GM19463 (cell line): ENCODE results near the gene RNF175.

Experiments
- ATAC-seq: cut with Tn5 transposase; IDR thresholded peaks from one replicate; pipeline ENCODE4 v1.9.1; 2021; ENCODE audit warnings: mild to moderate bottlenecking, moderate library complexity; ENCODE audit not compliant: unreplicated experiment

Gene RNF175

DNA sequence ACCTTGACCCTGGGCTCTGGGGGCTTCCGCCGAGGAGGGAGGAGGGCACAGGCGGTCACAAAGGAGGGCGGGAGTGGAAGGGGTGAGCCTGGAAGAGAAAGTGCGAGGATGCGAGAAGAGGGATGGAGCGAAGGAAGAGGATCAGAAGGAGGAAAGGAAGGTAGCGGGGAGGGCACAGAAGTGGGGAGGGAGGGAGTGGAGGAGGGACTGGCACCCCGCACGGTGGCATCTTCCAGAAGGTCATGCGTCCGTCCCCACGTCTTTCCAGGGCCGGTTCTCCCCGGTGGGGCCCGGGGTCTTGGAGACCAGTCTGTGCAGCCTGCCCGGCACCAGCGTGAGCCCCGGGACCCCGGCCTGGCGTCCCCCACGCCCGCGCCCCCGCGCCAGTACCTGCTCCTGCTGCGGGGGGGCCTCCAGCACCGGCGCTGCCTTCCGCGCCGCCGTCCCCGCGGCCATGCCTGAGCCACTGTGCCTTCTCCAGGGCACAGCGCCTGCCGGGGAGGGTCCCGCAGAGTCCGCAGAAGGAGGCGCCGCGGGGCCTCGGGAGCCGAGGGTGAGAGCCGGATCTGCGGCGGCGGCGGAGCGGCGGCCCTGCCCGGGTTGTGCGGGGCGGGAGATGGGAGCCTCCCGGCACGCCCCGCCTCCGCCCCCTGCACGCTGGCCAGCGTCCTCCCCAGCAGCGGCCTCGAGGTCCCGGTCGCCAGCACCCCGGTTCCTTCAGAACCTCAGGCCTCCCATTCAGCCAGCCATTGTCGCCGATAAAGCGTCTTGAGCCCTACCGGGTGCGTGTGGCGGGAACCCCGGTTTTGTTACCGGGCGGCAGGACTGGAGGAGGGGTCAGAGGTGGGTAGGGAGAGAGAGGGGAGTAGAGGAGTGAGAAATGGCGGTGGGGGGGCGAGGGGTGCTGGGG, at the start of gene RNF175:
RNF175 (minus strand) TSS at position 618 of the 910 bp plus-strand sequence; CDS start at position 456, 162 bp downstream.
- no peak for ATAC-seq

DNA sequence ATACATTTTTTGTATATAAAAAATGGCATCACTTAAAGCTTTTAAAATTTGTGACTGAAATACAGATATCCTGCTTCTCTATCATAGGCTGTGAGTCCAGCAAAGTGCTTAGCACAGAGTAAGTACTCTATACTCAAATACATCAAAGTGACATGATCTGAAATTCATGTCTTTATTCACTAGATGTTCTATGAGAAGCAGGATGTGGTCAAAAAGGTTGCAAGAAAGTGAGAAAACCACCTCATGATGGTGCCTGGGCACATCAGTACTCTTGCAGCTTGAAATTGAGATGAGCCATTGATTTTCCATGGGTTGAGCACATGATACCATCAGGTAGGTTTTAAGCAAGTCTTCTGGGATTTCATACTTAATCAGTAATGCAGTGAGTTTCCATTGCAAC, 49.5 kb upstream of the RNF175 start:
- ATAC-seq, result peak; percentile 54

DNA sequence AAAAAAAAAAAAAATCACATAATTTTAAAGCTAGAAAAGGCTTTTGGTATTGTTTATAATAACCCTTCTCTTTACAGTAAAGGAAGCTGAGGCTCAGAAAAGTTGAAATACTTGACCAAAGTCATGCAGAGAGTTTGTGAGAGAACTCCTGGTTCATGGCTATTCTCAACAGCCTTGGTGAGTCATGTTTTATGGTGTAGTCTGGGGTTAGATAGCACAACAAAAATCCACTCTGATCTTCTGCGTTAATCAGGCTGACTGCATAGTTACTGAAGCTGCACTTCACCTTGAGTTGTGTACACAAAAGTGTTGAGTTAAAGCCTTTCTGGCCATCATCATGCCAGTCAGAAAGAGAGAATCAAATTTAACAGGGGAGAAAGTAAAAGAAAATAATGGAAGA, 48.4 kb upstream of the RNF175 start:
- ATAC-seq, result no peak

DNA sequence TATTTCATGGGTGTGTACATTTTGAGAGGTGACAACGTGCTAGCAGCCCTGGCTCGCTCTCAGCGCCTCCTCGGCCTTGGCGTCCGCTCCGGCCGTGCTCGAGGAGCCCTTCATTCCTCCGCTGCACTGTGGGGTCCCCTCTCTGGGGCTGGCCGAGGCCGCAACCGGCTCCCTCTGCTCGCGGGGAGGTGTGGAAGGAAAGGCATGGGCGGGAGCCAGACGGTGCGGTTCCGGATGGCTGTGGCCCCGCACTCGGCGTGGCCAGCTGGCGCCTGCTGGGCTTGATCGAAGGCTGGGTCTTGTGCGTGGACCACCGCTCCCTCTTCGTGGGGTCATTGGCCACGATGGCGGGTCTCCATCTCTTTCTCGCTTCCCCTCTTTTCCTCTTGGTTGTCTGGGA, 46.2 kb upstream of the RNF175 start:
- ATAC-seq, result no peak

DNA sequence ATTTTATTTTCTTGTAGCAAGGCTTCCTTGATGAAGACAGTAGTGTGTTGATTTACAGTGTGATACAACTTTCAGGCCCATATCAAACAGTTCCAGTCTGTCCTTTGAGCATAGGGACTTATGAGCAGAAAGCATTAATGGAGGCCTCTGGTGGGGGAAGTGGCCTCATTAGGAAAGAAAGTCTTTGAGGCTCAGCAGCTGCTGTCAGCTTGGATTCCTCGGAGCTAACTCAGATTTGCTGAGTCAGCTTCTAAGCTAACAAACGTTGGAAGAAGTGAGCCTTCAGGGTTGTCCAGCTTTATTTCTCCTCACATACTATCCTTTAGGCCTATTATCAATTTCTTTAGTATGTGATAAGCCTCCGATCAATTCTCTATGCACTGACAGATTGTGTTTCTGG, 44.9 kb upstream of the RNF175 start:
- no peak for ATAC-seq

DNA sequence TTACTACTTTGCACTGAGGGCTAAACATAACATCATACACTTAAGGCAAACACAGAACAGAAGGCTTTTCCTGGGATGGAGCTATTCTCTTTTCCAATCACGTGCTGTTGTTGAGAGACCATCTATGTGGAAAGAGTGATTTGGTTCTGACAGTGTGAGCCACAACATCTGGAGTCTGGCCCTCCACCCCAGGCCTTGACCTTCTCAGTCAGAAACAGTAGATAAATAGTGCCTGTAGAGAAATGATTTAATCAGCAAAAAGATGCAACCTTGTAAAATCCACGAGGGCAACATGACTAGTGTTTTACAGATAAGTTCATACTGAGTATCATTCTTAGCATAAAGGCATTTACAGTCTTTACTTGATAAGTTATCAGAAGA, 39.9 kb upstream of the RNF175 start:
- ATAC-seq, result no peak

DNA sequence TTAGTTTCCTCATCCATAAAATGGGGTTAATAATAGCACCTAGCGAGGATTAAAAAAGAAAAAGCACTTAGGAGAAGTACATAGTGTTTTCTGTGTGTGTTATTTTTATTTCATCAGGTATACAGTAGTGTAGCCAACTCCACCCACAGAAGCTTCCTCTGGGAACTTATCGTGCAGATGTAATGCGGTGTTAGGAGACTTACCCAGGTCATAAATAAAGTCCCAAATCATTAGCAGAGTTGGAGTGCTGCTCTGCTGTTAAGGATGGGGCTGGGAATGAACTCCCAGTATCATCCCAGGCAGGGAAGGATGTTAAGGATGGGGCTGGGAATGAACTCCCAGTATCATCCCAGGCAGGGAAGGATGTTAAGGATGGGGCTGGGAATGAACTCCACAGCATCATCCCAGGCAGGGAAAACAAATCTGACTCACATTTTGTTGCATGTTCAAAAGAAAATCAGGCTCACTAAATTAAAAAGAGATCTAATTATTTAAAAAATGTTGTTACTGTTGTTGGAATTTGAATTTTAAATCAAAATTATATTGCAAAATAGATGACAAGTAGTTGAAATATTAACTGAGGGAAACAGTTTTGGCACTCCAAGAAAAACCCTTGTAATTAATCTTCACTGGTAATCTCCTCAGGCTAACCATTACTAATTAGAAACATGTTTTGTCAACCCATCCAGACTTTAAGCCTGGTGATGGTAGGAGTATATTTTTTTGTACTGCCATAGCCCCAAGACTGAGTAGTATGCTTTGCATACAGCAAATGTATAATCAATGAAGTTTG, 39.3 kb upstream of the RNF175 start:
- no peak for ATAC-seq

DNA sequence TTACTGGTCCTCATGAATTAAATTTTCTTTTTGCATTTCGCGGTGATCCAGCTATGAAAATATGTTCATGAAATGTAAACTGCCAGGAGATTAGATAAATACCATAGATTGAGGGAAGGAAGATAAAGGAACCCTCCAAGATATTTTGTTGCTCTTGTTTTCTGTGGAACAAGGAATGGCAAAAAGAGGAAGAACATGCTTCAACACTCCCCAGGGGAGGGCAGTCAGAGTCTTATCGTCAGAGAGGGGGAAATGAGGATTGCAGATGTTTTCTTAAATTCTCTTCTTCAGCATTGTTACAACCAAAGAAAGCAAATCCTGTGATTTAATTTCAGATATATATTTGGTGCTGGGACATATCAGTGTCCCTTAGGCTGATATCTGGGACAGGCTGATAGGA, 38.6 kb upstream of the RNF175 start:
- no peak for ATAC-seq

DNA sequence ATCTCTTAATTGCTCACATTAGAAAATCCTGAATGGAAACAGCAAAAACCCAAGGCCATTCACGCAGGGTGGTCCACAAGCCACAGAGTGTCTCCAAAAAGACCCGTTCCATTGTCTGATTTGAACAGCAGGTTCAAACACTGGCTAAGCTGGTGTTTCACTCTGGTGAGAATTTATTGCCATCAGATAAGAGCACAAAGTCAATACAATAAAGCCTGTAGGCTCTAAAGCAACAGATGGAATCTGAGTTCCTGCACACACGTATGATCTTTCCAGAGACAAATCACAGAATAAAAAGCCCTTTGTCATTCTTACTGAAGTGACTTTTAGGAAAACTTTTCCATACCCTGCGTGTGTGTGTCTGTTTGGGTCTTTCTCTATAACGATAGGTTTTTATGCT, 34.2 kb upstream of the RNF175 start:
- no peak for ATAC-seq

DNA sequence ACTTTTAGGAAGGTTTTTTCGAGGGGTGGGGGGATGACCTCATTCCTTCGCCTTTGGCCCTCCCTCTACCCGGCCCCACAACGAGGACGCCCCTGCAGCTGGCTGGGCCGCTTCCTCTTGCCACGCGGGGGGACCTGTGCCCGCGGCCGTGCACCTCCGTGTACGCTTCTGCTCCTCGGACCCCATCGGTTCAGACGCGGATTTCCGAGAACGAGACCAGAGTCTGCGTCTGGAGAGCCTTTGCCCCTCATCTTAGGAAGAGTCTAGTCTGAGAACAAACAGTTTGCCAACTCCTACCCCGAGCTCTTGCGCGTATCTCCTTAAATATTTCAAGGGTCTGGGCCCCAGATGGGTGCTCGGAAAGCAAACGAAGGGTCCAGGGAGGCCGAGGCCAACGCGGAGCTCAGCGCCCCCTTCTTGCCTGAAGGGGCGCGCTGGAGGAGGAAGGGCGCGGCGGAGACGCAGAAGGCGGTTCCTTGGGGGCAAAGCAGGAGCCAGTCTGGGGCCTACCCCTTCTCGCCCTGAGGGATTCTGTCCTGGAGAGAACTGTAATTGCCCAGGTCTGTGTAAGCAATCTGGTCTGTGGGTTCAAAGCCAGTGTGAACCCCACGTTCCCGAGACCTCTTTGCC, 32.9 kb upstream of the RNF175 start:
- ATAC-seq, result no peak

DNA sequence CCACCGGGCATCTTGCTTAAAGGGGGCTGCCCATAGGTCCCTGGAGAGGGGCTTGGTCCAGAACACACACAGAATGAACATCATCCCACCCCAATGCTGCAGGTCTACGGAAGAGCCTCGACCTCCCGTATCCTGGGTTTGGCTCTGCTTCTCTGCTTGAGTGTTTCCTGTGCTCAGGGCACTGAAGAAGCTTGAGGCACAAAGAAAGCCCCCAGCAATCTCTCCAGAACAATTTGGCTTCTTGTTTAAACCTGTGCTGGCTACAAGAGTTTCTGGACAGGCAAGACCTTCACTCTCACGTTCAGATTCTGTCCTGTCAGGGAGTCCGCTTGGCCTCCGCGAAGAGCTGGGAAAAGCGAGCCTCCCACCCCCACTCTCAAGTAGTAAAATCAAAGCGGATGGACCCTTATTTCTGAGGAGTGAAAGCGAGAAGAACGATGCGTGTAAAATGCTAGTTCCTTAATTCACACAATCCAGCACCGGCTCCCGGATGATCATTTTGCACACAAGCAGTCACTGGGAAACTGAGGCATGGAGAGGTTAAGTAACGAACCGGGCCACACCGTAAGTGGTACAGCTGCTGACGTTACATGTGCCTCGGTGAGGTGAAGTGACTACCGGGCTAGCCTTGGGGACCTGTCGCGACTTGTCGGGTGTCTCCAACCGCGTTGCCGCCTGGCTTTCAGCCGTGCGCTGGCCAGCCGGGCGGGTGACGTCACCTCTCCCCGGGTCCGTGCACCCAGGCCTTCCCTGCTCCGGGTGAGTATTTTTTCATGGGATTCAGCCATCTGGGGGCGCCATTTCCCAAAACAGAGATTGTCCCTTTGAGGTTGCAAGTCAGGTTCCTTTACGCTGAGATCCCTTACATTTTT, 32.2 kb upstream of the RNF175 start:
- no peak for ATAC-seq

DNA sequence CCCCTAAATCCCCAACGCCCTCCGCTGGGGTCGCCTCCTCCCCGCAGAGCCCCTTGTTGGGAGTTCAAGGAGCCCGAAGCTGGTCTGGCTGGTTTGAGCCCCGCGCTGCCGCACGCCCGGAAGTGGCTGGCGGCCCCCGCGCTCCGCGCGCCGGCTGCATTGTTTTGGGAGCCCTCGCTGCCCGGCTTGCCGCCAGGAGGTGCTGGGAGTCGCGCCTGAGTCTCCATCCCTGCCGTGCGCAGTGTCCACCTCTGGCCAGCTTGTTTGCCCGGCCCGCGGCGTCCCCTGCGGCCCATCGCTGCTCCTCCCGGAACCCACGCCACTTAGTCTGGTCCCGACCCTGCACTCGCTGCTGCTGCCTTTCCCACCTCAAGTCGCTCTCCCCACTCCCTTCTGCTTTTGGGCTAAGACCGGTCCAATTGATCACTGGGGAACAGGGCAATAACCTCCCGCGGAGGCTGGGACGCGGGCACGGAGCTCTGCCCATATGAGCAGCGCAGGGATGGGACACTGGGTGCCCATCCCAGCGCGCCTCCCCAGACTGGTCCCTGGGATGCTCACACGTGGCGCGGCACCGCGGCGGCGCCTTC, 31.2 kb upstream of the RNF175 start:
- no peak for ATAC-seq

DNA sequence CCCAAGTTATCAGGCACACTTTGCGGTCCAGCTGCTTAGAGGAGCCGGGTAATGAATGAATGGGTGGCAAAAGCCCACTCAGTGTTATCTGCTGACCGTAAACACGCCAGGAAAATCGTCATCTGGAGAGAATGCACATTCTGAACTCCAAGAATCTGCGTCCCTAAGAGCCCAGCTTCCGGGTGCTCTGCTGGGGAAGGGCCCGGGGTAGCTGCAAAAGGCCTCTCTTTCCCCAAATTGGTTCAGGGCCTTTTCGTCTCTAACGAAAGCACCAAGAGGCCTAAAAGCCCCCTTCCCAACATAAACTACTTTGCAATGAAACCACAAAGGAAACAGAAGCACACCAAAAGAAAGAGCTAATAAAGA, 30.7 kb upstream of the RNF175 start:
- no peak for ATAC-seq

DNA sequence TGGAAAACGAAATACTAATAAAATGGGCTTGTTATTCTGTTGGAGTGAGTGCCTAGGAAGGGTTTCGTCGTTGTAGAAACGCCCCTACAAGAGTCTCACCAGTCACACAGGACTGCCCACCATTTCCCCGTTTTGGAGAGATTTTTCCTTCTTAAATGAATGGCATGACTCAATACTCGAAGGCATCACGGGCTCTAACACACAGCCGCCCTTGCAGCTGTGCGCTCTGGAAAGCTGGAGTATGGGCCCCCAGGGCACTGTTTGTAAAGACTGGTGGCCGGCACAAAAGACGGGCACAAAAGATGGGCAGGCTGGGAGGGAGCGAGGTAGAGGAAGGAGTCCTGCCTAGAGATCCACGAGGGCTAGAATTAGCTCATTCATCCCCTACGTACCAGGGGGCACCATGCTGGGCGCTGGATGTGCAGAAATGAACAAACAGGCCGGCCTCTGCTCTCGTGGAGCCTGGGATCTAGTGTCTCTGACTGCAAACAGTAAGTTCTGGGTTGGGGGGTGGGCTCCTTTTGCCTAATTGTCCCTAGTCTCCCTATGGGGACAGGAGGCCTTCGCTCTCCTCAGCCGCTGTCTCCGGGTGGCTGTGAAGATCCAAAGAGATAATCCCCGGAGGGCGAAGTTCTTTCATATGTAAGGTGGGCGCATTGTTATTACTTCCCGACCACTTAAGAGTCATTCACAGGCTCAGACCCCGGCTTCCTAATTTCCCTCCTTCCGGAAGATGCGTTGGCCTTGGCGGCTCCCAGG, 30.1 kb upstream of the RNF175 start:
- no peak for ATAC-seq

DNA sequence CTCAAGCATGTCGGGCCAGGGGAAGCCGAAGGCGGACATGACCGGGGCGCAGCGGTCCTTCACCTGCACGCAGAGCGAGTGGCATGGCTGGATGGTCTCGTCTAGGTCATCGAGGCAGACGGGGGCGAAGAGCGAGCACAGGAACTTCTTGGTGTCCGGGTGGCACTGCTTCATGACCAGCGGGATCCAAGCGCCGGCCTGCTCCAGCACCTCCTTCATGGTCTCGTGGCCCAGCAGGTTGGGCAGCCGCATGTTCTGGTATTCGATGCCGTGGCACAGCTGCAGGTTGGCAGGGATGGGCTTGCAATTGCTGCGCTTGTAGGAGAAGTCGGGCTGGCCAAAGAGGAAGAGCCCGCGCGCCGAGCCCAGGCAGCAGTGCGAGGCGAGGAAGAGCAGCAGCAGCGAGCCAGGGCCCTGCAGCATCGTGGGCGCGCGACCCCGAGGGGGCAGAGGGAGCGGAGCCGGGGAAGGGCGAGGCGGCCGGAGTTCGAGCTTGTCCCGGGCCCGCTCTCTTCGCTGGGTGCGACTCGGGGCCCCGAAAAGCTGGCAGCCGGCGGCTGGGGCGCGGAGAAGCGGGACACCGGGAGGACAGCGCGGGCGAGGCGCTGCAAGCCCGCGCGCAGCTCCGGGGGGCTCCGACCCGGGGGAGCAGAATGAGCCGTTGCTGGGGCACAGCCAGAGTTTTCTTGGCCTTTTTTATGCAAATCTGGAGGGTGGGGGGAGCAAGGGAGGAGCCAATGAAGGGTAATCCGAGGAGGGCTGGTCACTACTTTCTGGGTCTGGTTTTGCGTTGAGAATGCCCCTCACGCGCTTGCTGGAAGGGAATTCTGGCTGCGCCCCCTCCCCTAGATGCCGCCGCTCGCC, 28.8 kb upstream of the RNF175 start, which contains the start of gene SFRP2:
SFRP2 (minus strand) TSS at position 671 of the 864 bp plus-strand sequence; CDS start at position 423, 248 bp downstream.
- ATAC-seq, result no peak

DNA sequence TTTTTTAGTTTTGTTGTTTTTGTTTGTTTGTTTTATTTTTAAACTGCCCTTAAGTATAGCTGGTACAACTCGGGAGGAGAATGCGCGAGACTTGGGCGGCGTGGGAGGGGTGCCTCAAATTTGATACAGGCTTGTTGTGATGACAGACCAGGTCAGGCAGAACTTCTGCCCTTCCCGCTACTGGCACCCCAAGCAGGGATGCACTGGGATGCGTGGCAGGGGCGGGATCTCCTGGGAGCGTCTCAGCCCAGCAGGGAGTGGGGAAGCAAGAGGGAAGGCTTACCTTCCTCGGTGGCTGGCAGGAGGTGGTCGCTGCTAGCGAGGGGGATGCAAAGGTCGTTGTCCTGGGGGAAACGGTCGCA, 28.2 kb upstream of the RNF175 start:
- ATAC-seq, result no peak

DNA sequence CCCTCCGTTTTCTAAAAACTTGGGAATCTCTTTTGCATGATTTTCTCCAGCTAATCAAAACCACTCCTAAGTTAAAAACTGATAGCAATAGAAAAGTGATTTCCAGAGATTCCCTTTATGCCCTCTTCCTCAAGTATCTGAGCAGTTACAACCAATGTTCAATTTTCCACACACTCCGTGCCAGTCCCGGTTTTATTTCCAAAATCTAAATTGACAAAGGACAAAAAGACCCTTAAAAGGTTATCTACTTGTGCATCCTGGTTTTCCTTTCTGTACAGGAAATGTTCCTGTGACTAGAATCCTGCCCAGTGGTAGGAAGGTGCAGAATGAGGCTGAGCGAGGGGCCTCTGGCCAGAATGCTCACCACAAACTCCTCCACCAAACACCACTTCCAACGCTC, 27.8 kb upstream of the RNF175 start:
- ATAC-seq, result no peak

DNA sequence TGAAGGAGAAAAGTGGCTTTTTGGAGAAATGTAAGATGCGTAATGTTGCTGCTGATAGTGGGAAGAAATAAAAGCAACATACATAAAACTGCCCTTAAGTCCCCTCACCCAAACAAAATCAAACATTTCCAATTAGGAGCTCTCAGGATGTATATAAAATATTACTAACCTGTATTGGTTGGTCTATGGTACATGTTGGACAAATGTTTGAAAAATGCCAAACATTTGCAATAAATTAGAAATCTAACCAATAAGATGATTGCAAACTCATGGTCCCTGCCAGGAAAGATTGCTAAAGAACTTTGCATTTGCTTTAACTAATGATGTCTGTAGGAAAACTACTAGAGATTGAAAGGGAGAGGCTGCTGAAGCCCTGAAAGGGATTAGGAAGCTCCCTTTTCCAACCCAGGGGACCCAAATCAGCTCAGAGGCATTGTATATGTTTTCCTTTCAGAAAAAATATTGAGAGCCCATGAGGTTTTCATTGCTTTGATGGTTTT, 27.3 kb upstream of the RNF175 start:
- no peak for ATAC-seq
